HG02981 (cell line): ENCODE measurements around the gene CWC22.
"Not testable (repeated sequence)": the region's sequence is repeated elsewhere in the genome, so short reads cannot be mapped to it uniquely, and the experiment has no call there.

Experiments used
- ATAC-seq: cut with Tn5 transposase; IDR thresholded peaks from one replicate; pipeline ENCODE4 v1.9.1; 2021; ENCODE audit warnings: mild to moderate bottlenecking, moderate library complexity; ENCODE audit not compliant: unreplicated experiment

The CWC22 gene

GRCh38 chr2:180003559-180003958 is 3.5 kb downstream of the CWC22 start:
- ATAC-seq = no peak

DNA sequence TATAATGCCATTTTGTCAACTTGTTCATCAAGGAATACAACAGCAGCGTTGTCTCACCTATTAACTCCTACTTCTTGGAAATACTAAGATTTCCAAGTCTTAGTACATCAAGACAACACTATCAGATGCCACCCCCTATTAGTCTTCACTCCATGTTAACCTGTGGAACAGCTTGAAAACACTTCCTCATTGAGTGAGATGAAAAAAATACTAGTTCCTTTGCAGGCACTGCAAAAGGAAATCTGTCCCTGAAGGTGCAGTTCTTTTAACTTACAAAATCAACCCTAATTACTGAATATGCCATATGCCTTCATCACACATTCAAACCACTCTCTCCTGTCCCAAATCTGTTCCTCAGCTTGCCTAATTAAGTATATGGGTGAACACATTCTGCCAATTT is 4.0 kb downstream of the CWC22 start:
- ATAC-seq = no peak

DNA sequence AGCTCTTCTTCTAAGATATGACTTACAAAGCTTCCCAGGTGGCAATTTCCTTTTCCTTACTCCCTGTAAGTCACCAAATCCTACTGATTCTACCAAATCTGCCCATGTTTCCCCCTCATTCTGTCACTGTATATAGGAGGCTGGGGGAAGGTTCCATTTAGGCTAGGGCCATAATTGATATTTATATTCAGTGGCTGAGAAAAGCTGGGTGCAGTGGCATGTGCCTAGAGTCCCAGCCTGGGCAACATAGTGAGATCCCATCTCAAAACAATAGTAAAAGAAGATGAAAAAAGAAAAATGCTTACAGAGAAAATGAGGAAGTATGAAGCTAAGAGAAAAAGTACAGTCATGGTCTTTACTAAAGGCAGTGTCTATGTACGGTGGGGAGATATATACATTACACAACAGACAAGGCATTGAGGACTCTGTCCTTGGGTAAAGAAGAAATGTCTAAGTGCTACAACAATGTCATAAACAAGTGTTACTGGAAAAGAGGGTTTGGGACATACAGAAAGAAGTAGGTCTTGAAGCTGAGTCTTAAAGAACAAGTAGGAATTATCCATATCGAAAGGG is 4.8 kb downstream of the CWC22 start:
- no peak for ATAC-seq

- no peak for ATAC-seq
Measured at GRCh38 chr2:180001726-180002125, 5.4 kb downstream of the CWC22 start.

- no peak for ATAC-seq
Measured at GRCh38 chr2:180000434-180000833, 6.7 kb downstream of the CWC22 start.

DNA sequence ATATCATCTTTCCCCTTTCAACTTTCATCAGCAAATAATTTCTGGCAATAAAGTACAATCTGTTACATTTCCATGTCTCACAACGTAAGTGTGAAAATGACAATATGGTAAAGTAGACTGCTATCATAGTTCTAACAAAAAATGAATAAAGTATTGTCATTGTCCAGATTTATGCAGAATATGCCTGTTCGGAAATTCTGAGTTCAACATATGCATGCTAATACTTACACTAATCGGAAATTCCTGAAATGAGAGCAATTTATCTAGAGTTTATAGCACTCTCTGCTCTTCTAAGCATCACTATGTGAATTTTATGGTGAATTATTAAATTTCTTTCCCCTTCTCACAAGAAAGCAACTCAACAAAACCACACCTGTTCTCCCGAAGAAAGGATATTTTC is 8.1 kb downstream of the CWC22 start:
- no peak for ATAC-seq

DNA sequence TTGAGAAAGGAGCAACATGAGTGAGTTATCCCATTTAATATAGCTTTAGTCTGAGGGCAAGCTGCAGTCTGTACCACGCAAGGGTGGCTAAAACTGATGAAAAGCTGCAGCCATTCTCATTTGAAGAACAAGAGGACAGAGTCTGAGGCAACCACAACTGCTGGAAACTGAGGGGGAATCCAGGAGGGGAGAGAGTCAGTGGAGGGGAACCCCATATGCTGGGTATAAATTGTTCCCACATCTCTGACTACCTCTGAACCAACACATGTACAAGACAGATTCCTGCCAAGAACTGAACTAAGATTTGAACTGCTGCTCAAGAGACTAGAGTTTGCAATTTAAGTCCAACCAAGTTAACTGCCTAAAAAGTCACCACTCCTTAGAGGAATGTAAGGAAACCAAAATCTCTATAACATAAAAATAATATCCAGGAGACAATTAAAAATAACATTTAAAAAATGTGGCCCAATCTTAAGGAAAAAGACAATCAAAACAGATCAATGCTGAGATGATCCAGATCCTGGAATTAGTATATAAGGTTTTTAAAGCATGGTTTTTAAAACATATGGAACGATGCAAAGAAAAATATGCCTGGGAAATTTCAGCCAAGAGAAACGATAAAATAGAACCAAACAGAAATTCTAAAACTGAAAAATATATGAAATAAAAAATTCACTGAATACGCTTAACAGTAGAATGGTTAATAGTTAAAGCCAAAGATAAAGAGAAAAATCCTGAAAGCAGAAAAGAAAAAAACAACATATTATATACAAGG is 11.2 kb downstream of the CWC22 start:
- ATAC-seq = no peak

DNA sequence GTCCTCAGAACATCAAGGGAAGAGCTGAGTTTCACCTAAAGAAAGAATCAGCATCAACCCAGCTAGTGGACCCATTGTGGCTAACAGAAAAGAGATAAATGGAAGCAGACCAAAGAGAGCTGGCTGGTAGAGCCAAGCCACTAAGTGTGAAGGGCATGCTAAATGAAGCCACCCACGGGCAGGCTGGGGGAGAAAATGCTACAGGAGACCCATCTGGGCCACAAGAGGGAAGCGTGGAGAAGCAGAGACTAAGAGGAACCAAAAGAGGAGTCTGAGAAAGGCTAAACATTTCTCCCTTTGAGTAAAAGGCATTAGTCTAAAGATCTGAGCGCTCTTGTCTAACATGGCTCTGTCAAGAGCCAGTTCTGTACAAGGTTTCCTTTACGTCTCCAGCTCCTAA is 15.8 kb downstream of the CWC22 start:
- no peak for ATAC-seq

- no peak for ATAC-seq
Measured at GRCh38 chr2:179990676-179991317, 16.3 kb downstream of the CWC22 start.

DNA sequence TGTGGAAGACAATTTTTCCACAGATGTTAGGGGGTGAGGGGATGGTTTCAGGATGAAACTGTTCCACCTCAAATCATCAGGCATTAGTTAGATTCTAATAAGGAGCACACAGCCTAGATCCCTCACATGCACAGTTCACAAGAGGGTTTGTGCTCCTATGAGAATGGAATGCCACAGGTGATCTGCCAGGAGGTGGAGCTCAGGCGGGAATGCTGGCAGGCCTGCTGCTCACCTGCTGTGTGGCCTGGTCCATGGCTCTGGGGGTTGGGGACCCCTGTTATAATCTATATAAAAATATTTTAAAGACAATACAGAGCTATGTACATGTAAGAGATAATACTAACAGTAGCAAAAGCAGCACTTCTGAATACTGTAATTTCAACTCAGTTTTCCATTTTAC is 19.2 kb downstream of the CWC22 start:
- ATAC-seq = no peak

GRCh38 chr2:179985163-179985820 is 21.8 kb downstream of the CWC22 start:
- ATAC-seq = peak; percentile 84

GRCh38 chr2:179983250-179983932 is 23.7 kb downstream of the CWC22 start:
- no peak for ATAC-seq

- no peak for ATAC-seq
Measured at GRCh38 chr2:179981085-179981484, 26.0 kb downstream of the CWC22 start.

- no peak for ATAC-seq
Measured at GRCh38 chr2:179974761-179975160, 32.3 kb downstream of the CWC22 start.

GRCh38 chr2:179966778-179967394 is 40.2 kb downstream of the CWC22 start:
- ATAC-seq = no peak

DNA sequence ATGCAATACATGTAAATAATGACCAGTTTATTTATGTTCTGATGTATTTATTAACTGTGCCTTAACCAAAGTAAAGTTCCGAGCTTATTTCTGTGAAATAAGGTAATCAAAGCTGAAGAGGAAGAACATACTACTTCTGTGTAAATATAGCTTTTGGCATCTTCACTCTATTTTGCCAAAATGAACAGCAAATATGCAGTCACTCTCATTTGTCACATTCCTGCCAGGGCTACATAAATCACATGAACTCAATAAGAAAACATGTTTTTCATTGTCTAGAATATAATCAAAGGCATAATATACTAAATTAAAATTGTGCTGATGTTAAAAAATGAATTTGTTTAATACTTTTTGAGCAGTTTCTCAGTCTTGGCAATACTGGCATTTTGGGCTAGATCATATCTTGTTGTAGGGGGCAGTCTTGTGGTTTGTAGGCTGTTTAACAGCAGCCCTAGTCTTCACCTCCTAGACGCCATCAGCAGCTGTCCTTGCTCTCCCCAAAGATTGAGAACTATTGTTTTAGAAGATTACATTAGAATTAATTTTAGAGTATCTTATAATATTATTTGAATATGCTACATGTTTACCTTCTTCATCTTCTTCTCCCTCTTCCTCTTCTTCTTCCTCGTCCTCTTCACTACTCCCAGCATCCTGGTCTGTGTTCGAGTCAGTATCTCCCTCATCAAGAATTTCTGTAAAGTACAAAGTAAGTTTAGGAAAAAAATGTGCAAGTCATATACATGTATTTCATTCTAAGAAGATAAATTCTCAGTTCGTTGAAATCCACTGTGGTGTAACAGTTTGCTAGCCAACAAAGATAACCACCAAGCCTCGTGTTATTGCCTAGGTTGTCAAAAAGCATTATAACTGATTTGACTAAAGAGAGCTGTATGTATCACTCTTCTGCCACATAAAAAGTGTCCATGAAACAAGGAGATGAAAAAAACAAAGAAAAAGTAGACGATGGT is 41.5 kb downstream of the CWC22 start:
- no peak for ATAC-seq

DNA sequence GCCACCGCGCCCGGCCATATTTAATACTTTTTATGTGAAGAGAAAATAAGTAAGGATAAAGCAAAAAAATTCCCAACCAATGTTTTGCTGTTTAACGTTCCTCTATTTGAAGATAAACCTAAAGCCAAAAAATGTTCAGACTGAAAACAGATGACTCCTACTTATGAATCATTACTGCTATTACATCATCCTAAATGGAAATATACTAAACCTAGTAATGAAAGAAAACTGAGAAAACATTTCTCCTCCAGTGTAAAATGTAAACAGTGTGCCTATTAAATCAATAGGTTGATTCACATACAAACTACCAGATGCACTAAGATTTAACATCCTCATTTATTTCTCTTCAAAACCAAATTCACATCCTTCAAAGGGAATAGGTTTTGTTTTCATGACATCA is 43.5 kb downstream of the CWC22 start:
- no peak for ATAC-seq

- not testable (repeated sequence) for ATAC-seq
Measured at GRCh38 chr2:179958251-179958650, 48.8 kb downstream of the CWC22 start.

GRCh38 chr2:179954026-179954425 is 53.1 kb downstream of the CWC22 start:
- ATAC-seq = no peak

GRCh38 chr2:179953359-179953758 is 53.7 kb downstream of the CWC22 start:
- no peak for ATAC-seq
